ENCODE results near the gene TENT4B.

GRCh38 chr16:50152807-50153595 is at the start of gene TENT4B:
- no peak for TF ChIP-seq CTCF (IDR thresholded peaks at IDR 0.05)
- no peak for TF ChIP-seq EZH2 (IDR thresholded peaks at IDR 0.05)
- no peak for TF ChIP-seq EZH2phosphoT487 (IDR thresholded peaks at IDR 0.05)

Data from neural progenitor cell (in vitro differentiated cells).